Ishikawa (cell line): Measurements from ENCODE around the gene TNFRSF8.

ENCODE experiments used
- CEBPB ChIP-seq: IDR thresholded peaks from 2 replicates; pipeline ENCODE4 v1.6.1; 2012
- CREB1 ChIP-seq: IDR thresholded peaks from 2 replicates; pipeline ENCODE4 v1.6.1; 2012; ENCODE audit warnings: low read depth
- EP300 ChIP-seq: IDR thresholded peaks from 2 replicates; pipeline ENCODE4 v1.6.1; 2012; ENCODE audit warnings: borderline replicate concordance
- FOXM1 ChIP-seq: IDR thresholded peaks from 2 replicates; pipeline ENCODE4 v1.6.1; 2012; ENCODE audit warnings: low read depth, borderline replicate concordance
- RAD21 ChIP-seq: IDR thresholded peaks from 2 replicates; pipeline ENCODE4 v1.6.1; 2012; ENCODE audit warnings: low read depth
- TAF1 ChIP-seq: IDR thresholded peaks from 2 replicates; pipeline ENCODE4 v1.6.1; 2012; ENCODE audit warnings: low read depth, mild to moderate bottlenecking
- TCF12 ChIP-seq: IDR thresholded peaks from 2 replicates; pipeline ENCODE4 v1.6.1; 2012; ENCODE audit warnings: low read depth
- TEAD4 ChIP-seq: IDR thresholded peaks from 2 replicates; pipeline ENCODE4 v1.6.1; 2012
- YY1 ChIP-seq: IDR thresholded peaks from 2 replicates; pipeline ENCODE4 v1.6.1; 2012; ENCODE audit warnings: low read depth
- TF ChIP-seq, protein P1 (sequence below): IDR thresholded peaks from 2 replicates; pipeline ENCODE4 v1.6.1; 2012; ENCODE audit warnings: low read depth, mild to moderate bottlenecking
- TF ChIP-seq, protein P2 (sequence below): IDR thresholded peaks from 2 replicates; pipeline ENCODE4 v1.6.1; 2012
- TF ChIP-seq, protein P3 (sequence below): IDR thresholded peaks from 2 replicates; pipeline ENCODE4 v1.6.1; 2012

DNA sequence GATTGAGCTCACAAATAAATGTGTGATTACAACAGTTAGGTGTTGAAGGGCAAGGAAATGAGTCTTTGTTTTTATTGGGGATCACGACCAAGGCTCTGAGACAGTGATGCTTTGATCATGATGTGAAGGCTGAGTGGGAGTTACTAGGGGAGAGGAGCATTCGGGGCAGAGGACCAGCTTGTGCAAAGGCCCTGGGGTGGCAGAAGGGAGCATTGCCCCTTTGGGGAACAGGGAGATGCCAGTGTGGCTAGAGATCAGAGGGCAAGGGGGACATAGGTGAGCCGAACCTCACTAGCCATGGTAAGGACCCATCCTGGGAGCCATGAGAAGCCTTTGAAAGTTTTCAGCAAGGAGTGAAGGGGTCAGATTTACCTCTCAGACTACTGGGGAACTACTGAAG, 31.1 kb downstream of the TNFRSF8 start:
- TF ChIP-seq EP300 (no peak), YY1 (no peak), RAD21 (no peak), FOXM1 (no peak), TCF12 (no peak), CREB1 (no peak), TAF1 (no peak), CEBPB (no peak), TEAD4 (no peak)
- TF ChIP-seq, protein P1, sequence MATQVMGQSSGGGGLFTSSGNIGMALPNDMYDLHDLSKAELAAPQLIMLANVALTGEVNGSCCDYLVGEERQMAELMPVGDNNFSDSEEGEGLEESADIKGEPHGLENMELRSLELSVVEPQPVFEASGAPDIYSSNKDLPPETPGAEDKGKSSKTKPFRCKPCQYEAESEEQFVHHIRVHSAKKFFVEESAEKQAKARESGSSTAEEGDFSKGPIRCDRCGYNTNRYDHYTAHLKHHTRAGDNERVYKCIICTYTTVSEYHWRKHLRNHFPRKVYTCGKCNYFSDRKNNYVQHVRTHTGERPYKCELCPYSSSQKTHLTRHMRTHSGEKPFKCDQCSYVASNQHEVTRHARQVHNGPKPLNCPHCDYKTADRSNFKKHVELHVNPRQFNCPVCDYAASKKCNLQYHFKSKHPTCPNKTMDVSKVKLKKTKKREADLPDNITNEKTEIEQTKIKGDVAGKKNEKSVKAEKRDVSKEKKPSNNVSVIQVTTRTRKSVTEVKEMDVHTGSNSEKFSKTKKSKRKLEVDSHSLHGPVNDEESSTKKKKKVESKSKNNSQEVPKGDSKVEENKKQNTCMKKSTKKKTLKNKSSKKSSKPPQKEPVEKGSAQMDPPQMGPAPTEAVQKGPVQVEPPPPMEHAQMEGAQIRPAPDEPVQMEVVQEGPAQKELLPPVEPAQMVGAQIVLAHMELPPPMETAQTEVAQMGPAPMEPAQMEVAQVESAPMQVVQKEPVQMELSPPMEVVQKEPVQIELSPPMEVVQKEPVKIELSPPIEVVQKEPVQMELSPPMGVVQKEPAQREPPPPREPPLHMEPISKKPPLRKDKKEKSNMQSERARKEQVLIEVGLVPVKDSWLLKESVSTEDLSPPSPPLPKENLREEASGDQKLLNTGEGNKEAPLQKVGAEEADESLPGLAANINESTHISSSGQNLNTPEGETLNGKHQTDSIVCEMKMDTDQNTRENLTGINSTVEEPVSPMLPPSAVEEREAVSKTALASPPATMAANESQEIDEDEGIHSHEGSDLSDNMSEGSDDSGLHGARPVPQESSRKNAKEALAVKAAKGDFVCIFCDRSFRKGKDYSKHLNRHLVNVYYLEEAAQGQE, result no peak
- TF ChIP-seq, protein P2, sequence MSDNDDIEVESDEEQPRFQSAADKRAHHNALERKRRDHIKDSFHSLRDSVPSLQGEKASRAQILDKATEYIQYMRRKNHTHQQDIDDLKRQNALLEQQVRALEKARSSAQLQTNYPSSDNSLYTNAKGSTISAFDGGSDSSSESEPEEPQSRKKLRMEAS, result no peak
- TF ChIP-seq, protein P3, sequence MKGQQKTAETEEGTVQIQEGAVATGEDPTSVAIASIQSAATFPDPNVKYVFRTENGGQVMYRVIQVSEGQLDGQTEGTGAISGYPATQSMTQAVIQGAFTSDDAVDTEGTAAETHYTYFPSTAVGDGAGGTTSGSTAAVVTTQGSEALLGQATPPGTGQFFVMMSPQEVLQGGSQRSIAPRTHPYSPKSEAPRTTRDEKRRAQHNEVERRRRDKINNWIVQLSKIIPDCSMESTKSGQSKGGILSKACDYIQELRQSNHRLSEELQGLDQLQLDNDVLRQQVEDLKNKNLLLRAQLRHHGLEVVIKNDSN, result no peak
